ENCODE results near the gene KIAA1958. TPM values are rescaled to one million over a fixed set of nuclear protein-coding genes. Genes with fewer than 3 reads are reported as not detected.
A peak's percentile ranks its signal among the peaks of the same experiment; 100 is the strongest.

KIAA1958 gene
- total and polyA plus RNA-seq, 8 donors = 1.4 to 11.8 (median 5.6) TPM

GRCh38 chr9:112705768-112706427, 219.3 kb downstream of the KIAA1958 start:
- Histone ChIP-seq H3K27ac (no peak overlapping the region), H3K36me3 (no peaks in the 10 kb centered on the region), H3K27me3 (no peaks in the 10 kb centered on the region), H3K9me3 (no peaks in the 10 kb centered on the region), H3K4me1 (no peaks in the 10 kb centered on the region), H3K4me3 (no peak overlapping the region)
- no peak for FAIRE-seq
- TF ChIP-seq, protein P1, sequence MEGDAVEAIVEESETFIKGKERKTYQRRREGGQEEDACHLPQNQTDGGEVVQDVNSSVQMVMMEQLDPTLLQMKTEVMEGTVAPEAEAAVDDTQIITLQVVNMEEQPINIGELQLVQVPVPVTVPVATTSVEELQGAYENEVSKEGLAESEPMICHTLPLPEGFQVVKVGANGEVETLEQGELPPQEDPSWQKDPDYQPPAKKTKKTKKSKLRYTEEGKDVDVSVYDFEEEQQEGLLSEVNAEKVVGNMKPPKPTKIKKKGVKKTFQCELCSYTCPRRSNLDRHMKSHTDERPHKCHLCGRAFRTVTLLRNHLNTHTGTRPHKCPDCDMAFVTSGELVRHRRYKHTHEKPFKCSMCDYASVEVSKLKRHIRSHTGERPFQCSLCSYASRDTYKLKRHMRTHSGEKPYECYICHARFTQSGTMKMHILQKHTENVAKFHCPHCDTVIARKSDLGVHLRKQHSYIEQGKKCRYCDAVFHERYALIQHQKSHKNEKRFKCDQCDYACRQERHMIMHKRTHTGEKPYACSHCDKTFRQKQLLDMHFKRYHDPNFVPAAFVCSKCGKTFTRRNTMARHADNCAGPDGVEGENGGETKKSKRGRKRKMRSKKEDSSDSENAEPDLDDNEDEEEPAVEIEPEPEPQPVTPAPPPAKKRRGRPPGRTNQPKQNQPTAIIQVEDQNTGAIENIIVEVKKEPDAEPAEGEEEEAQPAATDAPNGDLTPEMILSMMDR (IDR thresholded peaks at IDR 0.05) = peak in 2 of 4 donors; percentile 20 to 21
- 24 to 25% methylated on average over 6 of the region's 6 CpGs for WGBS, 2 donors
- DNase-seq = peak in 2 of 6 donors; percentile 22 to 42
- peak; percentile 64 to 97 (median 94) for ATAC-seq
- intact Hi-C loops (cut with DNase I) = no loop called here

DNA sequence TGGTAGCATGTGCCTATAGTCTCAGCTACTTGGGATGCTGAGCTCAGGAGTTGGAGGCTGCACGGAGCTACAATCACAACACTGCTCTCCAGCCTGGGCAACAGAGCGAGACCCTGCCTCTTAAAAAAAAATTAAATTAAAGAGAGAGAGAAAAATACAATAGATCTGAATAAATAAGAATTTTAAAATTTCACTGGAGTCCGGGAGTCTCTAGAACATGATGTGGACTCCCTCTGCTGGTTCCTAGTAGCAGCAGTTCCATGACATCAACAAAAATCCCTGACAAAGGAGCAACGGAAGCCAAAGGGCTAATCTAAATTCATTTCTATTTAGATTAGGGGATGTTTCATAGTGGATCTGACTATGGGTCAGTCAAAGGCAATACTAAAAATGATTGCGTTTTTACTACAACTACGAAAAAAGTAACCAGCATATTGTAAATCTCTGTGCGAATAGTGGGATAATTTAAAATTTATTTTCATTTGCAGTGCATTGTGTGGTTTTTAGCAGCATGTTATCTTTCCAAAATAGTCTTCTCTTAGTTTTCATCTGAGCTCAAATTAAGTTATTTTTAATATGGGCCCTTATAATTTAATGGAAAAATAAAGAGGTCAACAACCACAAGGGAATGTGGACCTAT, 224.5 kb downstream of the KIAA1958 start:
- no peaks in the 10 kb centered on the region for H3K9me3 ChIP-seq
- 73 to 79% methylated on average over 7 of the region's 7 CpGs for WGBS, 2 donors
- no peaks in the 10 kb centered on the region for H3K27me3 ChIP-seq
- no peak for DNase-seq
- TF ChIP-seq, protein P1 (IDR thresholded peaks at IDR 0.05) = peak in 2 of 4 donors; percentile 21 to 23
- H3K36me3 ChIP-seq = no peaks in the 10 kb centered on the region
- H3K4me1 ChIP-seq = peaks cover 0 to 3% (median under 1%) of the 10 kb centered on the region in 3 donors
- H3K27ac ChIP-seq = no peak overlapping the region
- ATAC-seq = peak in 2 of 4 donors; percentile 57 to 65
- intact Hi-C loops (cut with DNase I) = no loop called here
- no peak for FAIRE-seq
- no peak overlapping the region for H3K4me3 ChIP-seq

DNA sequence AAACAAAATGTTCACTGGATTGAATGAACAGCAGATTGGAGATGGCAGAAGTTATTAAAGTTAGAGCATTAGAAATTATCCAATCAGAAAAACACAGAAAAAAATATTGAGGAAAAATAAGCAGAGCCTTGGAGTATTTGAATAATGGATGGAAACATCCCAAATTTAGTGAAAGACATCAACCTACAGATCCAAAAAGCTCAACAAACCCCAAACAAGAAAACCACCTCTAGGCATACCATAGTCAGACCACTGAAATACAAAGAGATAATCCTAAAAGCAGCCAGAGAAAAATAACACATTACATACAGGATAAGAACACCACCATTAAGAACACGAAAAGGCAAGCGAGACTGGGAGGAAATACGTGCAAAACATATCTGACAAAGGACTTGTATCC, 226.1 kb downstream of the KIAA1958 start:
- intact Hi-C loops (cut with DNase I) = no loop called here
- no peak overlapping the region for H3K4me3 ChIP-seq
- TF ChIP-seq, protein P1 (IDR thresholded peaks at IDR 0.05) = no peak

GRCh38 chr9:112717661-112718331, 231.2 kb downstream of the KIAA1958 start, which contains the start of gene INIP:
TSS of gene INIP (minus strand) at chr9:112718117. CDS start at chr9:112716485, 1,632 bp downstream.
- Histone ChIP-seq H3K36me3 (no peaks in the 10 kb centered on the region), H3K4me1 (peaks cover 3 to 12% (median 4%) of the 10 kb centered on the region in 3 donors), H3K27me3 (no peaks in the 10 kb centered on the region), H3K27ac (peak within 1 kb of the TSS; percentile 83 to 89 (median 87)), H3K9me3 (no peaks in the 10 kb centered on the region), H3K4me3 (peak within 1 kb of the TSS; percentile 73 to 89 (median 80))
- intact Hi-C loops (cut with DNase I) = no loop called here
- FAIRE-seq (no peak), DNase-seq (peak; percentile 96 to 97 (median 96)), ATAC-seq (peak; percentile 98 to 99 (median 98))
- TF ChIP-seq, protein P1 (IDR thresholded peaks at IDR 0.05) = no peak
- WGBS, 2 donors = 0% methylated on average over 51 of the region's 51 CpGs

More for the DNA sequence above, 226.1 kb downstream of the KIAA1958 start:
- Histone ChIP-seq H3K4me1 (peaks cover 3 to 12% (median 7%) of the 10 kb centered on the region in 3 donors), H3K27ac (no peak overlapping the region), H3K9me3 (no peaks in the 10 kb centered on the region), H3K27me3 (no peaks in the 10 kb centered on the region), H3K36me3 (no peaks in the 10 kb centered on the region)
- ATAC-seq (no peak), DNase-seq (no peak), FAIRE-seq (no peak)
- 95 to 100% methylated on average over 3 of the region's 3 CpGs for WGBS, 2 donors

Other genes starting within 250 kb of the KIAA1958 start
- gene PTBP3, start 153.2 kb upstream of the KIAA1958 start, total RNA-seq = 10 to 100 TPM; 23.7 to 51.5 (median 39.4) TPM
- gene PTBP3, start 153.2 kb upstream of the KIAA1958 start, polyA plus RNA-seq = 1 to 10 TPM; 4.4 to 8.6 TPM
- gene HSDL2, start 106.7 kb upstream of the KIAA1958 start, total RNA-seq = 10 to 100 TPM; 11.3 to 20.4 (median 15.4) TPM
- gene HSDL2, start 106.7 kb upstream of the KIAA1958 start, polyA plus RNA-seq = 10 to 100 TPM in 1 of 2 donors, 1 to 10 TPM in 1; 9.4 to 11.9 TPM
- gene INIP, start 231.3 kb downstream of the KIAA1958 start, total RNA-seq = 10 to 100 TPM in 2 of 6 donors, 1 to 10 TPM in 4; 5.7 to 13.2 (median 8.8) TPM
- 1 to 10 TPM; 5.2 to 5.9 TPM for gene INIP, start 231.3 kb downstream of the KIAA1958 start, polyA plus RNA-seq